ENCODE measurements around the gene NFE2L2. TPM values are rescaled to one million over a fixed set of nuclear protein-coding genes. Genes with fewer than 3 reads are reported as not detected.

NFE2L2 gene
- total and polyA plus RNA-seq, 9 of the 15 experiments (the other 6 are each of a cell fraction or from before 2014, with no cell fraction given): 29.3 to 120 (median 59.3) TPM

DNA sequence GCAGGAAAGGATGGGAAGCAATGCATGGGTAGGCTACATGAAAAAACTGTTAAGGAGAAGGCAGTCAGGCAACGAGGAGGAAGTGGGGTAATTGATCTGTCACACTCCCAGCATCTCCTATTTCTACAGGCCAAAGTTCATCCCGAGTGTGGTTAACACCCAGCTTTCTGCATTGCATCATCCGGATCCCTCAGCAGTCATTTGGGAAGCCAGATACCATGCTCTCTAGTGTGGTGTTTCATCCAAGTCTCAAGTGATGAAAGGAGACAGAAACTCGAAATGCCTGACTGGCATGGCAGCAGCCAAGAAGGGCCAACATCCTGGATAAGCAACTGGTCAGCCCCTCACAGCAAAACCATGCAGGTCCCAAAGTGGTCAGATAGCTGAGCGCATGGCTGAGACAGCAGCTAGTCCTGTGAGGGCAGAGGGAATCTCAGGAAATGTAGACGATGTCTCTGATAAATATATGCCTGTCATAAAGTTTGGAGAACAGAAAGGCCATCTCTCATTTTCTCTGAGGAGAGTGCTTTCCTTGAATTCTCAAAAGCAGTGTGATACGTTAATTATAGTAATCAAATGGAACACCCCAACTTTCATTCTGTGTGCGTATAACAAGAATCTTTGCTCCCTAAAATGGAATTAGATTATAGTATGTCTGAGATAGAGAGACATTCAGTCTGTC lies 76.8 kb downstream of the NFE2L2 start (continued):
- TF ChIP-seq, protein P1, sequence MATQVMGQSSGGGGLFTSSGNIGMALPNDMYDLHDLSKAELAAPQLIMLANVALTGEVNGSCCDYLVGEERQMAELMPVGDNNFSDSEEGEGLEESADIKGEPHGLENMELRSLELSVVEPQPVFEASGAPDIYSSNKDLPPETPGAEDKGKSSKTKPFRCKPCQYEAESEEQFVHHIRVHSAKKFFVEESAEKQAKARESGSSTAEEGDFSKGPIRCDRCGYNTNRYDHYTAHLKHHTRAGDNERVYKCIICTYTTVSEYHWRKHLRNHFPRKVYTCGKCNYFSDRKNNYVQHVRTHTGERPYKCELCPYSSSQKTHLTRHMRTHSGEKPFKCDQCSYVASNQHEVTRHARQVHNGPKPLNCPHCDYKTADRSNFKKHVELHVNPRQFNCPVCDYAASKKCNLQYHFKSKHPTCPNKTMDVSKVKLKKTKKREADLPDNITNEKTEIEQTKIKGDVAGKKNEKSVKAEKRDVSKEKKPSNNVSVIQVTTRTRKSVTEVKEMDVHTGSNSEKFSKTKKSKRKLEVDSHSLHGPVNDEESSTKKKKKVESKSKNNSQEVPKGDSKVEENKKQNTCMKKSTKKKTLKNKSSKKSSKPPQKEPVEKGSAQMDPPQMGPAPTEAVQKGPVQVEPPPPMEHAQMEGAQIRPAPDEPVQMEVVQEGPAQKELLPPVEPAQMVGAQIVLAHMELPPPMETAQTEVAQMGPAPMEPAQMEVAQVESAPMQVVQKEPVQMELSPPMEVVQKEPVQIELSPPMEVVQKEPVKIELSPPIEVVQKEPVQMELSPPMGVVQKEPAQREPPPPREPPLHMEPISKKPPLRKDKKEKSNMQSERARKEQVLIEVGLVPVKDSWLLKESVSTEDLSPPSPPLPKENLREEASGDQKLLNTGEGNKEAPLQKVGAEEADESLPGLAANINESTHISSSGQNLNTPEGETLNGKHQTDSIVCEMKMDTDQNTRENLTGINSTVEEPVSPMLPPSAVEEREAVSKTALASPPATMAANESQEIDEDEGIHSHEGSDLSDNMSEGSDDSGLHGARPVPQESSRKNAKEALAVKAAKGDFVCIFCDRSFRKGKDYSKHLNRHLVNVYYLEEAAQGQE (IDR thresholded peaks at IDR 0.05; ENCODE audit: borderline replicate concordance): no peak
- TF ChIP-seq, protein P1 (CRISPR knock-in tag; IDR thresholded peaks at IDR 0.05; ENCODE audit: low read depth): no peak
- no peak for TF ChIP-seq CBX5 (IDR thresholded peaks at IDR 0.05; ENCODE audit: borderline replicate concordance, low read depth)
- TF ChIP-seq ZNF589 (CRISPR knock-in tag; IDR thresholded peaks at IDR 0.05; ENCODE audit: low read depth): peak; percentile 93
- no peak for TF ChIP-seq NFYB (IDR thresholded peaks at IDR 0.05; ENCODE audit: extremely low read depth, insufficient read length)
- no peak for TF ChIP-seq RB1 (IDR thresholded peaks at IDR 0.05; ENCODE audit: low read depth)
- peak; percentile 85 for TF ChIP-seq ATF7 (IDR thresholded peaks at IDR 0.05)
- TF ChIP-seq EP300 (IDR thresholded peaks at IDR 0.05; ENCODE audit: low read length): no peak
- TF ChIP-seq CHD4 (IDR thresholded peaks at IDR 0.05; ENCODE audit: insufficient read depth, insufficient replicate concordance, low read depth, low read length, poor library complexity, severe bottlenecking): no peak
- TF ChIP-seq, protein P2, sequence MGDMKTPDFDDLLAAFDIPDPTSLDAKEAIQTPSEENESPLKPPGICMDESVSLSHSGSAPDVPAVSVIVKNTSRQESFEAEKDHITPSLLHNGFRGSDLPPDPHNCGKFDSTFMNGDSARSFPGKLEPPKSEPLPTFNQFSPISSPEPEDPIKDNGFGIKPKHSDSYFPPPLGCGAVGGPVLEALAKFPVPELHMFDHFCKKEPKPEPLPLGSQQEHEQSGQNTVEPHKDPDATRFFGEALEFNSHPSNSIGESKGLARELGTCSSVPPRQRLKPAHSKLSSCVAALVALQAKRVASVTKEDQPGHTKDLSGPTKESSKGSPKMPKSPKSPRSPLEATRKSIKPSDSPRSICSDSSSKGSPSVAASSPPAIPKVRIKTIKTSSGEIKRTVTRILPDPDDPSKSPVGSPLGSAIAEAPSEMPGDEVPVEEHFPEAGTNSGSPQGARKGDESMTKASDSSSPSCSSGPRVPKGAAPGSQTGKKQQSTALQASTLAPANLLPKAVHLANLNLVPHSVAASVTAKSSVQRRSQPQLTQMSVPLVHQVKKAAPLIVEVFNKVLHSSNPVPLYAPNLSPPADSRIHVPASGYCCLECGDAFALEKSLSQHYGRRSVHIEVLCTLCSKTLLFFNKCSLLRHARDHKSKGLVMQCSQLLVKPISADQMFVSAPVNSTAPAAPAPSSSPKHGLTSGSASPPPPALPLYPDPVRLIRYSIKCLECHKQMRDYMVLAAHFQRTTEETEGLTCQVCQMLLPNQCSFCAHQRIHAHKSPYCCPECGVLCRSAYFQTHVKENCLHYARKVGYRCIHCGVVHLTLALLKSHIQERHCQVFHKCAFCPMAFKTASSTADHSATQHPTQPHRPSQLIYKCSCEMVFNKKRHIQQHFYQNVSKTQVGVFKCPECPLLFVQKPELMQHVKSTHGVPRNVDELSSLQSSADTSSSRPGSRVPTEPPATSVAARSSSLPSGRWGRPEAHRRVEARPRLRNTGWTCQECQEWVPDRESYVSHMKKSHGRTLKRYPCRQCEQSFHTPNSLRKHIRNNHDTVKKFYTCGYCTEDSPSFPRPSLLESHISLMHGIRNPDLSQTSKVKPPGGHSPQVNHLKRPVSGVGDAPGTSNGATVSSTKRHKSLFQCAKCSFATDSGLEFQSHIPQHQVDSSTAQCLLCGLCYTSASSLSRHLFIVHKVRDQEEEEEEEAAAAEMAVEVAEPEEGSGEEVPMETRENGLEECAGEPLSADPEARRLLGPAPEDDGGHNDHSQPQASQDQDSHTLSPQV (IDR thresholded peaks at IDR 0.05): peak; percentile 53; the same call in 1 of the 2 replicates
- TF ChIP-seq ZNF232 (CRISPR knock-in tag; IDR thresholded peaks at IDR 0.05): no peak
- peak; percentile 86 for TF ChIP-seq L3MBTL2 (IDR thresholded peaks at IDR 0.05)
- TF ChIP-seq, protein P3, sequence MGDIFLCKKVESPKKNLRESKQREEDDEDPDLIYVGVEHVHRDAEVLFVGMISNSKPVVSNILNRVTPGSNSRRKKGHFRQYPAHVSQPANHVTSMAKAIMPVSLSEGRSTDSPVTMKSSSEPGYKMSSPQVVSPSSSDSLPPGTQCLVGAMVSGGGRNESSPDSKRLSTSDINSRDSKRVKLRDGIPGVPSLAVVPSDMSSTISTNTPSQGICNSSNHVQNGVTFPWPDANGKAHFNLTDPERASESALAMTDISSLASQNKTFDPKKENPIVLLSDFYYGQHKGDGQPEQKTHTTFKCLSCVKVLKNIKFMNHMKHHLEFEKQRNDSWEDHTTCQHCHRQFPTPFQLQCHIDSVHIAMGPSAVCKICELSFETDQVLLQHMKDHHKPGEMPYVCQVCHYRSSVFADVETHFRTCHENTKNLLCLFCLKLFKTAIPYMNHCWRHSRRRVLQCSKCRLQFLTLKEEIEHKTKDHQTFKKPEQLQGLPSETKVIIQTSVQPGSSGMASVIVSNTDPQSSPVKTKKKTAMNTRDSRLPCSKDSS (IDR thresholded peaks at IDR 0.05; ENCODE audit: low read depth, partially characterized antibody): no peak
- TF ChIP-seq ZNF668 (CRISPR knock-in tag; IDR thresholded peaks at IDR 0.05): no peak

All from K562 (cell line).